Ovary (tissue), 9 donors: Measurements from ENCODE around the gene TFCP2. TPM values are rescaled to one million over a fixed set of nuclear protein-coding genes. Genes with fewer than 3 reads are reported as not detected.

Source experiments
- DNase-seq, 5 donors: peaks; one replicate each; pipeline ENCODE4 v3.0.0-alpha.2; 2019 to 2020
- H3K27ac ChIP-seq, 2 donors: fragments of 200-600 bp; one replicate each; pipeline versions ENCODE4 v1.5.1 to v1.8.0; 2019 to 2022
- H3K27me3 ChIP-seq: fragments of 200-600 bp; one replicate; pipeline ENCODE4 v1.8.0; 2022
- H3K36me3 ChIP-seq: fragments of 200-600 bp; sonication (generic); one replicate; pipeline ENCODE4 v1.5.1; 2019
- H3K4me1 ChIP-seq: one replicate; pipeline ENCODE4 v1.8.1; 2013; ENCODE audit warnings: mild to moderate bottlenecking, moderate library complexity; ENCODE audit not compliant: insufficient read depth
- H3K4me3 ChIP-seq: fragments of 200-600 bp; sonication (generic); one replicate; pipeline ENCODE4 v1.5.1; 2017
- H3K9me3 ChIP-seq, 2 donors: fragments of 200-600 bp in 1 of 2; sonication (generic) in 1 of 2; one replicate each; pipeline versions ENCODE4 v1.5.1 to v1.8.1; 2013 to 2019; ENCODE audit warnings: mild to moderate bottlenecking in 1 of 2, moderate library complexity in 1 of 2
- EP300 ChIP-seq: sonication (generic); formaldehyde crosslinking; IDR thresholded peaks from one replicate; pipeline ENCODE4 v1.6.1; 2017; ENCODE audit warnings: antibody characterized with exemption
- POLR2A ChIP-seq: fragments of 450-650 bp; IDR thresholded peaks from one replicate; pipeline ENCODE4 v1.6.1; 2017; ENCODE audit warnings: antibody characterized with exemption, mild to moderate bottlenecking, moderate library complexity
- WGBS, 3 donors: extraction: QIAGEN DNeasy Blood & Tissue Kit in 1 of 3; methylation state at CpG; one replicate each; pipeline versions ENCODE4 v1.1.5 to v1.1.7; 2013 to 2017; 5-methylcytosine and 5-hydroxymethylcytosine counted together
- intact Hi-C, 4 donors: fragments of 100-400 bp; cut with DNase I; formaldehyde crosslinking; loops; one replicate each; pipeline versions ENCODE4 v1.11.0 to v1.15.1; 2022 to 2023
- polyA plus RNA-seq, 2 donors: library from polyadenylated mRNA; stranded (reverse); fragments of 200-250 nt in 1 of 2; fragments of 350-450 nt in 1 of 2; fragmentation: Illumina TruSeq in 1 of 2; extraction: RNeasy Lipid Tissue Mini Kit (QIAGEN cat#74804) in 1 of 2; gene quantifications; one replicate each; pipeline ENCODE4 v1.2.3, GENCODE V29; 2013 to 2014
- total RNA-seq, 7 donors: library from RNA; depleted of rRNA in 2 of 7; stranded (reverse); fragments of >200 nt in 2 of 7; fragmentation: NEBNext Ultra II Directional in 3 of 7; extraction: Animal tissue kit (Norgen Biotek cat#: 25700) in 3 of 7; gene quantifications; one replicate each; pipeline versions ENCODE4 v1.1.0 to v1.2.4, GENCODE V29; 2016 to 2023
- TF ChIP-seq, protein P1 (sequence below), 3 donors: fragments of 450-650 bp in 2 of 3; fragments of 200-600 bp in 1 of 3; IDR thresholded peaks; one replicate each; pipeline versions ENCODE4 v1.5.1 to v1.8.0; 2016 to 2022; ENCODE audit warnings: antibody characterized with exemption in 3 of 3, mild to moderate bottlenecking in 1 of 3
- donor health status: DM: no; HTN: no; CAD: no; lungs with moderate emphysema.
- donor health status: DM: no; HTN: no; CAD: no.
- donor health status: Bipolar disorder and iron deficiency.
- donor health status: DM: yes; HTN: yes; CAD: no.
- donor health status: DM: no; HTN: no; CAD: no.
- donor health status: DM: yes; HTN: yes; CAD: no.

The TFCP2 gene
- total and polyA plus RNA-seq, 9 donors: 10.5 to 32.0 (median 22.7) TPM

DNA sequence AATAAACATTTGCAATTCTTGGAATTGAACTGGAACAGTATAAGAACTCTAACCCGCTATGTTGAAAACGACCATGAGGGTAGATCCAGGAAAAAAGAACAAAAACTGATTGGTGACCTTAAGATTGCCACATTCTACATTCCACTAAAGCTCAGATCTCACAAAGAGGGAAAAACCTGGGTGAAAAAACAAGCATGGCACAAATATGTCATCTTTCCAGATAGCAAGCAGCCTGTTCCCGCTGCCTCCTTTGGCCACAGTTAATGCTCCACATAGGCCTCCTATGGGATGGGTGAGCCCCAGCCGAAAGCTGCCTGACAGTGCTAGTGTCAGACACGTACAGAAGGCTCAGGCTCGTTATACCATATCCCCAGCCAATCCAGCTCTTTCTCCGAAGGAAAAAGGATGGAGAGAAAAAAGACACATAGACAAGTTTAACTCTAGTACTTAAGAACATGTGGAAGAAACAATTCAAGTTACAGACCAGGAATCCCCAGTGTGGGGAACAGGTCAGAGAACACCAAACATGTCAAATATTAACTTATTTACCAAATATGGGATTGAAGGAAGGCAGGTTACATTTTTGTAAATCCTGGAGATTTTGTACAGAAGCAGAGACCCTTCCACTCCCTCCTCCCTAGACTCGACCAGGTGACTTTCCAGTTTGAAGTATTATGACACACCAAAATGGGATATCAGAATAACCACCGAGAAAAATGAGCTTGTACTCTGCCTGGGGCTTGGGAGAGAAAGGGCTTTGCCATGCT lies 110.1 kb downstream of the TFCP2 start:
- Histone ChIP-seq H3K27me3 (no peaks in the 10 kb centered on the region), H3K9me3 (no peaks in the 10 kb centered on the region), H3K36me3 (peaks cover 3% of the 10 kb centered on the region), H3K4me1 (no peaks in the 10 kb centered on the region), H3K4me3 (no peak overlapping the region), H3K27ac (no peak overlapping the region)
- intact Hi-C loops: no loop called here
- TF ChIP-seq POLR2A (no peak), EP300 (no peak)
- TF ChIP-seq, protein P1, sequence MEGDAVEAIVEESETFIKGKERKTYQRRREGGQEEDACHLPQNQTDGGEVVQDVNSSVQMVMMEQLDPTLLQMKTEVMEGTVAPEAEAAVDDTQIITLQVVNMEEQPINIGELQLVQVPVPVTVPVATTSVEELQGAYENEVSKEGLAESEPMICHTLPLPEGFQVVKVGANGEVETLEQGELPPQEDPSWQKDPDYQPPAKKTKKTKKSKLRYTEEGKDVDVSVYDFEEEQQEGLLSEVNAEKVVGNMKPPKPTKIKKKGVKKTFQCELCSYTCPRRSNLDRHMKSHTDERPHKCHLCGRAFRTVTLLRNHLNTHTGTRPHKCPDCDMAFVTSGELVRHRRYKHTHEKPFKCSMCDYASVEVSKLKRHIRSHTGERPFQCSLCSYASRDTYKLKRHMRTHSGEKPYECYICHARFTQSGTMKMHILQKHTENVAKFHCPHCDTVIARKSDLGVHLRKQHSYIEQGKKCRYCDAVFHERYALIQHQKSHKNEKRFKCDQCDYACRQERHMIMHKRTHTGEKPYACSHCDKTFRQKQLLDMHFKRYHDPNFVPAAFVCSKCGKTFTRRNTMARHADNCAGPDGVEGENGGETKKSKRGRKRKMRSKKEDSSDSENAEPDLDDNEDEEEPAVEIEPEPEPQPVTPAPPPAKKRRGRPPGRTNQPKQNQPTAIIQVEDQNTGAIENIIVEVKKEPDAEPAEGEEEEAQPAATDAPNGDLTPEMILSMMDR (IDR thresholded peaks at IDR 0.05): no peak
- no peak for DNase-seq
- 59 to 61% (median 61%) methylated on average over 9 of the region's 9 CpGs for WGBS, 3 donors

DNA sequence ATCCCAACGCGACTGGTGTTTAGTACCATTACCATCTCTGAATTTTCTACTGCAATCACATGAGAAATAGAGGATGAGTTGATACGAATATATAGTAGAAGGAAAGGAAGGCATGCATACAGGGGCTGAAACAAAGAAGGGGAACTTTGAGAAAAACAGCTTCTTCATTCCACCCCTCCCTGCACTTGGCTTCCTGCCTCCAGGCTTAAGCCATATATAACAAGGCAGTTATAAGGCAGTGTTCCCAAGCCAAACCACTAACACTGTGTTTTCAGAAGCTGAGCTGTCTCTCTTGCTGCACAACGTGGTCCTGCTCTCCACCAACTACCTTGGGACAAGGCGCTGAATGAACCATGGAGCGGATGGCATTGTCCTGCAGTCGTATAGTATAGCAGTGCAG lies 113.8 kb downstream of the TFCP2 start:
- no peak for DNase-seq
- intact Hi-C loops: no loop called here
- no peak overlapping the region for H3K4me3 ChIP-seq
- peaks cover 3% of the 10 kb centered on the region for H3K36me3 ChIP-seq
- TF ChIP-seq EP300: no peak
- no peak for TF ChIP-seq POLR2A
- TF ChIP-seq, protein P1 (IDR thresholded peaks at IDR 0.05): no peak
- H3K4me1 ChIP-seq: no peaks in the 10 kb centered on the region
- H3K9me3 ChIP-seq: no peaks in the 10 kb centered on the region
- 69 to 78% (median 72%) methylated on average over 7 of the region's 7 CpGs for WGBS, 3 donors
- no peak overlapping the region for H3K27ac ChIP-seq
- H3K27me3 ChIP-seq: no peaks in the 10 kb centered on the region

DNA sequence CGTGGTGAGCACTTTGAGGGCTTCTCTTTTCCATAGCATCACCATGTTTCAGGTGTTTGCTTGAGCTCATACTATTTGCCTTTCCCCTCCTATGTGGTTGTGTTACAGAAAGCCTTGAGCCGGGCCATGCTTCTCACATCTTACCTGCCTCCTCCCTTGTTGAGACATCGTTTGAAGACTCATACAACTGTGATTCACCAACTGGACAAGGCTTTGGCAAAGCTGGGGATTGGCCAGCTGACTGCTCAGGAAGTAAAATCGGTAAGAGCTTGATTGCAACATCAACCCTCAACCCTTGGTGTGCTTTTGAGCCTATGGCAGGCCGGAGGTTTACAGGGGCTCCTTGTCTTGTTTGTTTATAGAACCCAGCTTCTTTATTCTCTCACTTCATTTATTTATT lies 116.7 kb downstream of the TFCP2 start:
- DNase-seq: no peak
- TF ChIP-seq EP300 (no peak), POLR2A (no peak)
- TF ChIP-seq, protein P1 (IDR thresholded peaks at IDR 0.05): no peak
- H3K36me3 ChIP-seq: peaks cover 3% of the 10 kb centered on the region
- H3K27me3 ChIP-seq: no peaks in the 10 kb centered on the region
- 66 to 78% (median 66%) methylated on average over 5 of the region's 5 CpGs for WGBS, 3 donors
- no peak overlapping the region for H3K4me3 ChIP-seq
- intact Hi-C loops: no loop called here
- no peaks in the 10 kb centered on the region for H3K4me1 ChIP-seq
- no peaks in the 10 kb centered on the region for H3K9me3 ChIP-seq
- no peak overlapping the region for H3K27ac ChIP-seq

DNA sequence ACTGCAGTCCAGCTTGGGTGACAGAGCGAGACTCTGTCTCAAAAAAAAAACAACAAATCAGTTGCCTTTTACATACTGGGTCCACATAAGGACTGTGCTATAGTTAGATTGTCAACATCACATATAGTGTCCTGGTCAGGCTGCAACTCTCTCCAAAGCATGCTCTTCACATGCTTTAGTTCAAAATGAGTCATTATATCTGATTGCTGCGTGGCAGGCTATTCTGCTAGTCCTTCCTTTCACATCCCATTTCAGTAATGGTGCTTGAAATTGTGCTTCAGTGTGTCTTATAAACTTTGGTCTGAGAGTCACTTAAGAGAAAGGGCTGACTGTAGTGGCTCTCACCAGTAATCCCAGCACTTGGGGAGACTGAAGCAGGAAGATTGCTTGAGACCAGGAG lies 117.9 kb downstream of the TFCP2 start:
- Histone ChIP-seq H3K9me3 (no peaks in the 10 kb centered on the region), H3K36me3 (peaks cover 3% of the 10 kb centered on the region), H3K27me3 (no peaks in the 10 kb centered on the region), H3K4me3 (no peak overlapping the region), H3K4me1 (no peaks in the 10 kb centered on the region), H3K27ac (no peak overlapping the region)
- intact Hi-C loops: no loop called here
- TF ChIP-seq, protein P1 (IDR thresholded peaks at IDR 0.05): no peak
- TF ChIP-seq POLR2A (no peak), EP300 (no peak)
- WGBS, 3 donors: 87 to 92% (median 91%) methylated on average over 2 of the region's 2 CpGs
- DNase-seq: no peak
